SH-SY5Y (cell line): Measurements from ENCODE around the gene NFASC.

Experiments used
- GATA2 ChIP-seq: IDR thresholded peaks from 2 replicates; pipeline ENCODE4 v1.6.1; 2011; ENCODE audit warnings: mild to moderate bottlenecking, low read depth, low read length
- GATA3 ChIP-seq: IDR thresholded peaks from 2 replicates; pipeline ENCODE4 v1.6.1; 2011; ENCODE audit warnings: low read depth, mild to moderate bottlenecking, low read length, moderate library complexity

DNA sequence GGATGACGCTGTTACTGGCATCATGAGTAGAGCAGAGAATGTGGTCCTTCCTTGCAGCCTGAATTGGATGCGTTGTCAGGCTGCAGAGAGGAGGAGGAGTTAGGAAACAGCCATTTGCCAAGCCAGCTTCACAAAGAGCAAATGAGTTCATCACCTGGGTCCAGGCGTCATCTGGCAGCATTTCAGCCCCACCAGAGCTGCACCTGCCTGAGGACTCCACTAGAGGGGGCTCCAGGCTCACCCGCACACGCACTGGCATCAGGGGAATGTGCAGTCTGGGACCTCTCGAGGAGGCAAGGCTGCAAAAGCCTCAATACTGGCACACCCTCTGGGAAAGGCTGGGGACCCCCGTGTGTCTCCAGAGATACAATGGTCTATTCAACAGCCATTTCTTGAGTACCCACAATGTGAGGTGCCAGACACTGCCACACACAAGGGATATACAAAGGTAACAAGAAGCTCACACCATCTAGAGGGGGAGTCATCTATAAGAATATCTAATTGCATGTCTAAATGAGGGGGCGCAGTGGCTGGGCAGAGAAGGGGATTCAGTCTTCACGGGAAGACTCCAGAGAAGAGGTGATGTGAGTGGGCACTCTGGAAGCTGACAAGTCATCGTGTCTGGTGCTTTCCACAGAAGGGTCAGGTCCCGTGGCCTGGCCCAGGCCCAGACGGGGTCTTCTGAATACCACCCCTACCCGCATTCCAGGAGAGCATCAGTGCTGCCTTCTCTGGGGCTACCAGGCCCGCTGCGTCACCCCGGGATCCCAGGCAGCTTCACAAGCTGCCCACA, 118.8 kb downstream of the NFASC start:
- TF ChIP-seq GATA2 (no peak), GATA3 (no peak)
